Stimulated activated CD8-positive, alpha-beta memory T cell treated with anti-CD3 and anti-CD28 coated beads, Interleukin-7, amount 100 ng/mL, for 24 hours (primary cell): ENCODE measurements around the gene LRRK1.

Experiments
- DNase-seq: peaks from one replicate; pipeline ENCODE4 v3.0.0-alpha.2; 2020; ENCODE audit warnings: low read depth

The LRRK1 gene

GRCh38 chr15:101113114-101114005, 194.2 kb downstream of the LRRK1 start:
- DNase-seq = no peak

- DNase-seq = no peak
Measured at GRCh38 chr15:101114166-101114565, 195.0 kb downstream of the LRRK1 start.

GRCh38 chr15:101114610-101115009, 195.5 kb downstream of the LRRK1 start:
- no peak for DNase-seq

GRCh38 chr15:101115393-101115785, 196.2 kb downstream of the LRRK1 start:
- no peak for DNase-seq

DNA sequence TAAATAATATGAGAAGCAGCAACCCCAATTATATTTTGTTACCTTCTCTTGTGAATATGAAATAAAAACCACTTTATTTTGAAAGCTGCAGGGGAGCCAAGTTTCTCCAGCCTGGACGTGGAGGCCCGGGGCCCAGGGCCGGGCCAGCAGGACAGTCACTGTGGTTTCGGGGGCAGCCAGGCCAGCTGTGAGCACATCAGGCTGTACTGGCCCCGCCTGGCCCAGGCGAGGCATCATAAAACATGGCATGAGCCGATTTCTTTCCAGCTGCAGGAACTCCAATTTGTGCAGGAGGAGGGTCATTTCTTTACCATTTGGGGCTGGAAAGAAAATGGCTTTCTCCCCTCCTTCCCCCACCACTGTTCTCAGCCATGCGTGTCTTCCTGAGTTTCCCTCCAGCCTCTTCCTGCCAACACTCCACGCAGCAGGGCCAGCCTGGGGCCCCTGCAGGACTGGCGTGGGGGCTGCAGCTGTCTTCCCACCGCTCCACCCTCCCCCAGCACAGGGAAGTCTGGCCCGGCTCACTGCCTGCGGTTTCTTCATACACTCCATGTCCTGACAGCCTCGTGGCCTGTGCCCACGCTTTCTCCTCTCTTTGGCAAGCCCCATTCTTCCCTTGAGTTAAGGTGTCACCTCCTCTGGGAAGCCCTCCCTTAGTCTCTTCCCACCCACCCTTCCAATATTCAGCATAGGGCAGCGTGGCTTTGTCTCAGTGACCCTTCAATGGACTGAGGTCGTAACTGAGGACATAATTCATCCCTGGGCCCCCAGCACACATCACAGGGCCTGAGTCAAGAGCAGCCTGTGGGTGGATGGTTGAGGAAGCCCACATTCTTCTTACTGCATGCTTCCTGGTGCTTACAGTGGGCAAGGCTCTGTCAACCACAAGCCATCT, 196.9 kb downstream of the LRRK1 start:
- no peak for DNase-seq

GRCh38 chr15:101116681-101116976, 197.5 kb downstream of the LRRK1 start:
- no peak for DNase-seq

DNA sequence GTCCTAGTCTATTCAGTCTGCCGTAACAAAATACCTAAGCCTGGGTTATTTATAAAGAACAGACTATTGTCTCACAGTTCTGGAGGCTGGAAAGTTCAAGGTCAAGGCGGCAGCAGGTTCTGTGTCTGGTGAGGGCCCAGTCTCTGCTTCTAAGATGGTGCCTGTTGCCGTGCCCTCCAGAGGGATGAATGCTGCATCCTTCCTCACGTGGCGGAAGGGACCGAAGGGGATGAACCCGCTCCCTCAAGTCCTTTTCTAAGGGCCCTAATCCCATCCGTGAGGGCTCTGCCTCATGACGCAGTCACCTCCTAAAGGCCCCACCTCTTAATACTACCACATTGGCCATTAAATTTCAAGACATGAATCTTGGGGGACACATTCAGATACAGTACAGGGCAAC, 199.0 kb downstream of the LRRK1 start:
- DNase-seq = no peak

GRCh38 chr15:101118615-101119014, 199.5 kb downstream of the LRRK1 start:
- DNase-seq = no peak

DNA sequence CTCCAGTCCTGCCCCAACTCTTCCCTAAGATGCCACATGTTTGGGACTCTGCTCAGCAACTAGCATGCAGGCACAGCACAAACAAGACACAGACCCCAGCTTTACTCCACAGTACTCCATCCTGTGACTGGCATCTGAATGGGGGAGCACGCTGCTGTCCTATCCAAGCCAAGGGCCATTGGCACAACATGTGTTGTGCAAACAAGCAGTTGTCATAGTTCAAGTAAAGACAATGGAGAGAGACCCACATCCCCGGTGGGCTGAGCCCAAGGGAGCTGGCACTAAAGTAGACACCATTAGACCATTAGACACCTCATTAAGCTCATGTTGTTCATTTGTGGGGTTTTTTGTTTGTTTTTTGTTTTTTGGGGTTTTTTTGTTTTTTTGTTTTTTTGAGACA, 200.0 kb downstream of the LRRK1 start:
- DNase-seq = no peak
